ENCODE measurements around the gene HID1.

HID1 gene

DNA sequence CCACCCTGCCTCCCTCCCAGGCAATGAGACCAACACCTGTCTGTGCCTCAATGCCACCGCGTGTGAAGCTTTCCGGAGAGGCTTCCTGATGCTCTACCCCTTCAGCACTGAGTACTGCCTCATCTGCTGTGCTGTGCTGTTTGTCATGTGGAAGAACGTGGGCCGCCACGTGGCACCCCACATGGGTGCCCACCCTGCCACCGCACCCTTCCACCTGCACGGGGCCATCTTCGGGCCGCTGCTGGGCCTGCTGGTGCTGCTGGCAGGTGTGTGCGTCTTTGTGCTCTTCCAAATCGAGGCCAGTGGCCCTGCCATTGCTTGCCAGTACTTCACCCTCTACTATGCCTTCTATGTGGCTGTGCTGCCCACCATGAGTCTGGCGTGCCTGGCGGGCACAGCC is 25.9 kb downstream of the HID1 start:
- DNase-seq: no peak

GRCh38 chr17:74945543-74945942 is 27.0 kb downstream of the HID1 start:
- no peak for DNase-seq

- no peak for DNase-seq
Observed at GRCh38 chr17:74943808-74944522, 28.6 kb downstream of the HID1 start.

DNA sequence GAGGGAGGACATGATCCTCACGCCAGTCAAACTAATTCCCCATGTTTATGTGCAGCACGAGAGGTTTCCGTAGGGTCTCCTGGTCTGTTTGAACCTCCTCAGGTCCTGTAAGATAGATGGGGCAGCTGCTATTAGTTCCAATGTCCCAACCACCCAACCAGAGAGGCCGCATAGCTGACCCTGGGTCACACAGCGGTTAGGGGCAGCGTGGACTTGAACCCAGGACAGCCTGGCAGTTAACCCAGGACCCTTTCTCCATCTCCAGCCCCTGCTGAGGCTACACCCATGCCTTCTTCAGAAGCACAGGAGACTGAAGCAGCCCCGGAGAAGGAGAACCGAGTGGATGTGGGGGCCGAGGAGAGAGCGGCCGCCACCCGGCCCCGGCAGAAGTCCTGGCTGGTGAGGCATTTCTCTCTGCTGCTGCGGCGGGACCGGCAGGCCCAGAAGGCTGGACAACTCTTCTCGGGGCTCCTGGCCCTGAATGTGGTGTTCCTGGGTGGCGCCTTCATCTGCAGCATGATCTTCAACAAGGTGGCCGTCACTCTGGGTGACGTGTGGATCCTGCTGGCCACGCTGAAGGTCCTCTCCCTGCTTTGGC is 31.3 kb downstream of the HID1 start:
- no peak for DNase-seq

DNA sequence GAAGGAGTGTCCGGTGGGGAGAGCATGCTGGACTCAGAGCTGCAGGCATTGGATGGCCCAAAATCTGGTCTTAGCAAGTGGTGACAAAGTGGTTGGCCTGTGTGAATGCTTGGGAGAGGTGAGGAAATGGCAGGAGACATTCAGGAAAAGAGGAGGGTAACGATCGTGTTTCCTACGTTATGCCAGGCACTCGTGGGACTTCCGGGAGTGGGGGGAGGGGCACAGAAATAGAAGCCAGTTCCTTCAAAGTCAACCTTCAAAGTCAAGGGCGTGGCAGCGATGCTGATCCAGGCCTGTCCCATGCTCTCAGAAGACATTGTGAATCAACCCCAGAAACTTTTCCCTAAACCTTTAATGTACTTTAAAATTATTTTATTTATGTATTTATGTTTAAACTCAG is 33.0 kb downstream of the HID1 start:
- no peak for DNase-seq

GRCh38 chr17:74938194-74938950 is 34.2 kb downstream of the HID1 start:
- DNase-seq: no peak

GRCh38 chr17:74937064-74938051 is 35.2 kb downstream of the HID1 start:
- no peak for DNase-seq

DNA sequence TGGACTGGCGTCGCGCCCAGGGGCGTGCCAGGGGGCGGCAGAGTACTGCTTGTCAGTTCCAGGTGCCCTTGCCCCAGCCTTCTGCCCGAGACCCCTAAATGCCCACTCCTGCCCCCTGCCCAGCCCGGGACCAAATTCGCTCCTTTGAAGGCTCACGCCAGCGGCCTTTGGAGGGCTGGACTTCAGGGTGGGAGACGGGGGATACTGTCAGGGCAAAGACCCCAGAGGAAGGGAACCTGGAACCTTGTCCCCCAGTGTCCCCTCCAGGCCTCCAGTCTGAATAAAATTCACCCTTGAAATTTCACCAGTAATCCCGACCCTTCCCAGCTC is 36.1 kb downstream of the HID1 start:
- no peak for DNase-seq

DNA sequence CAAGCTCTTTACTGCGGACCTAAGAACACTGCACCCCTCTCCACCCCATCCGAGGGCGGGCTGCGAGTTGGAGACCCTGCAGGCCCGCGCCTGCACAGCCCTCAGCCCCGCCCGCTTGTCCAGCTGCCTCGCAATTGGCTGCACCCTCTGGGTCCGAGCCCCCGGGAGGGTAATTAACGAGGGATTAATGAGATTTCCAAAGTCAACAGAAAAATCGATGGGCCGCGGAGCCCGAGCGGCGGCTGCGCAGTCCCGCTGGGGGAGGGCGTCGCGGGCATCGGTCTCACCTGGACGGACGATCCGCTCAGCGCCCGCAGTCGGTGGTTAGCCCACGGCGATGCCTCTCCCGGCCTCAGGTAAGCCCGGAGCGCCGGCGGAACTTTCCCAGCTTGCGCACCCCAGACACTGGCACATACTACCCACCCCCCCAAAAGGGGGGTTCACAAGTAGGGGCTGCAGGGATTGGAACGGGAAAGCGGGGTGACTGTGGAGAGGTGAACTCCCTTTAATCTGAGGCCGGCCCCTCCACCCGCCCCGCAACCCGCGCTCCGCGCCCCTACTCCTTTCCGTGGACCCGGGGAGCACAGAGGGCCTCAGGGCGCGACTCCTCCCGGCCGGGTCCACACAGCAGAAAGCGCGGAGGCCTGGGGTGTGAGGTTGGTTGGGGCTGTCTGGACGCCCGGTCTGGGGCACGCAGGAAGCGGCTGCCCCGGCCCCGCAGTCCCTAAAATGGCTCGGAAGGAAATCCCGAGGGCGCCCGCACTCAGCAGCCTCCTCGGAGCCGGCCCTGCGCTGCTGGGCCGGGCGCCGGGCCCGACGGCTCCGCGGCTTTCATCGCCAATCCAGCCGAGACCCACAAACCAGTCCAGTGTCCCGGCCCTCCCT is 36.7 kb downstream of the HID1 start, which contains the start of gene OTOP3:
OTOP3 (plus strand) TSS at position 314 of the 885 bp plus-strand sequence; CDS start at position 338, 24 bp downstream.
- no peak for DNase-seq

DNA sequence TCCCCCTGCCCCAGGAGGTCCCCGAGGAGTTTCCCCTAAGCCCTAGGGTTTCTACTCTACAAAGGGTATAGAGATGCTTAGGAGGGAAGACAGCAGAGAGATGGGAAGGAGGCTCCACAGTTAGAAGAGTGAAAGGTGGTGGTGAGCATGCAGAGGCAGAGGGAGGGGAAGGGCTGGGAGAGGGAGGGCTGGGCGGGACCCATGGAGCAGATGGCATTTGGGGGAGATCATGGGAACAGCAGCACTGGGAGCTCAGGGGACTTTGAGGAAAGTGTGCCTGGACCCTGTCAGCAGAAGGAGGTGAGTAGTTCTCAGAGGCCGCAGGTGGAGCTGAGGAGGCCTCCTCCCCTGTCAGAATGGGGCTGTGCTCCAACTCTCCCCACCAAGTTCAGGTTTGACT is 37.5 kb downstream of the HID1 start:
- no peak for DNase-seq

- no peak for DNase-seq
Observed at GRCh38 chr17:74930535-74931036, 42.0 kb downstream of the HID1 start.

GRCh38 chr17:74928786-74929185 is 43.8 kb downstream of the HID1 start:
- no peak for DNase-seq

GRCh38 chr17:74925242-74925641 is 47.3 kb downstream of the HID1 start:
- DNase-seq: no peak

- DNase-seq: no peak
Observed at GRCh38 chr17:74924250-74924948, 48.2 kb downstream of the HID1 start, which contains the start of gene OTOP2. Gene OTOP2, plus strand, starts transcription at chr17:74924273. Its CDS starts 360 bp downstream, at chr17:74924633.

DNA sequence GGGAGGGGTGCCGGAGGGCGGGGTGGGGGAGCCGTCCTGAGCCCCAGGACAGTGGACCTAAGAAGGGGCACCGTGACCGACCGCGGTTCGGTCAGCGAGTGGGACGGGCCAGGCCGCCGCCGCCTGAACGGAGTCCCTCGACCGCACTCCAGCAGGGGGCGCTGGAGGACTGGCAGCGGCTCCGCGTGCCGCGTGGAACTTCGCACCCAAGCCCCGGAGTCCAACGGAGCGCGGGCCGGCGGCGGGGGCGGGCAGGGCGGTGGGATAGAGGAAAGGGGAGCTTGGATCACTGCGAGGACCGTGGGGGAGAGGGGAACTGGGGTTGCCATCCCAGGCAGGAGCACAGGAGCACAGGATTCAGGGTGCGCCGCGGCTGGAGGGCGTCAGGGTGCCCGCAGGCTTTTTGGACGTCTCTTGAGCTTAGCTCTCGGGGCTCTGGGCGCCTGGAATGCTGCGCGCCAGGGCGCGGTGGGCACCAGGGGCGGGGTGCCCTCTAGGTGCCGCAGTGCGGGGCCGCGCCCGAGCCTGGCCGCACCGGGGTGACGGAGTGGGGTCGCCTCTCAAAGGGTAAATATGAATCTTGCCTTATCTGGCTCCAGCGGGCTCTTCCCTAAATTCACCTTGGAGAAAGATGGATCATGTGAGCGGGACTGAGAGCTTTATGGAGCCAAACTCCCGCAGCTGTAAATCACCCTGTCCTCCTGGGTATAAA is 48.9 kb downstream of the HID1 start:
- peak; percentile 31 to 32 for DNase-seq

- no peak for DNase-seq
Observed at GRCh38 chr17:74922694-74923537, 49.6 kb downstream of the HID1 start, which contains the start of gene USH1G. Gene USH1G, minus strand, starts transcription at chr17:74923255. Its CDS starts 182 bp downstream, at chr17:74923073.

- no peak for DNase-seq
Observed at GRCh38 chr17:74922172-74922571, 50.4 kb downstream of the HID1 start.

DNA sequence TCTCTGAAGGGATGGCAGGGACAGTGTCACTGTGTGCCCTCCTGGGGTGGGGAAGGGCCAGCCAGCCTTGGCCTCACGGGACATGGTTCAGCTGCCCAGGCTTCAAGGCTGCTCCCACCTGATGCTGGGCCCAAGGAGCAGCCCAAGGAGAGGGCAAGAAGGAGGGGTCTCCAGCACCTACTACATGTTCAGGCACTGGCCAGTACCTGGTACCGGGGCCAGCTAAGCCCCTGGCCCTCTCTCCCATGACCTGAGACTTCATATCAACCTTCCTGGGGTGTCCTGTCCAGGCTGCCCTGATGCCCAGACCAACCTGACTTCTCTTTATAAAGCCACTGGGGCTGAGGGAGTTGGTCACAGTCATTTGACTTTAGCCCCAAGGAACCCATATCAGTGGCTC is 50.8 kb downstream of the HID1 start:
- DNase-seq: no peak

Data from NCI-H2081 (cell line).